NCI-H2107 treated with DMSO at 0.1 percent for 48 hours (cell line): ENCODE results near the gene NECTIN2.
A peak's percentile ranks its signal among the peaks of the same experiment; 100 is the strongest.
"Not testable (repeated sequence)": the region's sequence is repeated elsewhere in the genome, so short reads cannot be mapped to it uniquely, and the experiment has no call there.

Experiments
- DNase-seq: peaks from one replicate; lab custom pipeline; 2025; ENCODE audit not compliant: unreplicated experiment; lab: John Stamatoyannopoulos, UW

NECTIN2 gene

DNA sequence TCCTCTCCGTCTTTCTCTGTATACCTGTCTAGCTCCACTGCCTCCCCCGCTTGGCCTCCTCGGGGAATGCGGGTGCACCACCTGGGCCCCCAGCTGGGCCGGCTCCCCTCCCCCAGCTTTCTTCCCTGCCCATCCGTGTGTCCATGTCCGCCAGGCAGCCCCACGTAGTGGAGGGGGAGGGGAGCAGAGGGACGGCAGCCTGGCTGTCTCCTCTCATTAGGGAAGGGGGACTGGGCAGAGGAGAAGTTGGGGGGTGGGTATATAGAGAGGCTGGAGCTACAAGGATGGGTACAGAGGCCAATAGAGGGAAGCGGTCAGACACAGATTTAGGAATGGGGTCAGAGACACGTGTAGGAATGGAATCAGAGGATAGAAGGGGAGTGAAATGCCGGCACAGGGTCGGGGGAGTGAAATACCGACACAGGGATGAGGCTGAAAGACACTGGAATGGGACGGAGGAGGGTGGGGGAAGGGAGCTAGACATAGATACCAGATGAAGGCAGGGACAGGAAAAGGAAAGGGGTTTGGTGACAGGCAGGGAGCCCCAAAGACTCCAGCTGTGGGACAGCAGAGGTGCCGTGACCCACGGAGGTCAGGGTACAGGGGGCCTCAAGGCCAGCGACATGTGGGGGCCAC, 2.8 kb downstream of the NECTIN2 start:
- DNase-seq = no peak

DNA sequence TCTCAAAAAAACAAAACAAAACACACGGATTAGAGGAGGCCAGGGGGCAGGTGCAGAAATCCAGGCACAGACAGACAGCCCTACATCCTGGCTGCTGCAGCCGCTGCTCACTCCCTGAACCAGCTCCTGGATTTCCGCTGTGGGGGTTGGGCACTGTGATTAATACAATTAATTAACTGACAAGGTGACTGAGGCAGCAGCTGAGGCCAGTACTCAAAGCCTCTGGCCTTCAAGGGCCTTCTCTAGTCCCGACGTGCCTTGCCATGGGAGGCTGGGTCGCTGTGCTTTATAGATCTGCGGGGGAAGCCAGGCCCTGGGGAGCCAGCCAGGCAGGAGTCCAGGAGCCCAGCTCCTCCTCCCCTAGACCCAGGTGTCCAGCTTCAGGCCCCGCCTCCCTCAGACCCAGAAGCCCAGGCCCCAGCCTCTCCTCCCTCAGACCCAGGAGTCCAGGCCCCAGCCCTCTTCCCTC, 4.6 kb downstream of the NECTIN2 start:
- no peak for DNase-seq

DNA sequence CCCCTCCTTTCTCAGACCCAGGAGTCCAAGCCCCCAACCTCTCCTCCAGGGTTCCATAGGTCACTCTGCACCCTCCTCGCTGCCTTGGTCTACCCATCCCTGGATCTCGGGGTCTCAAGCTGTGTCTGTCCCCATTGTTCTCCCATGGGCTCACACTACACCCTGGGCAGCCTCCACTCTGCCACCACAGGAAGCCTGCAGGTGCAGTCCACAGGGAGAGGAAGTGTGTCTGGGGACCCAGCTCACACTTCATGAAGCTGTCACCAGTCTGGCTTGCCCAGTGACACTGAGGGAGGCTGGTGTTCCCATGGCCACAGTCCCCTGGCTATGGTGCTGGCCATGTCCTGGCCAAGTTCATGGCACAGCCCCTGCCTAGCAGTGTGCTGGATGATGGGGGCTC, 5.3 kb downstream of the NECTIN2 start:
- DNase-seq = no peak

DNA sequence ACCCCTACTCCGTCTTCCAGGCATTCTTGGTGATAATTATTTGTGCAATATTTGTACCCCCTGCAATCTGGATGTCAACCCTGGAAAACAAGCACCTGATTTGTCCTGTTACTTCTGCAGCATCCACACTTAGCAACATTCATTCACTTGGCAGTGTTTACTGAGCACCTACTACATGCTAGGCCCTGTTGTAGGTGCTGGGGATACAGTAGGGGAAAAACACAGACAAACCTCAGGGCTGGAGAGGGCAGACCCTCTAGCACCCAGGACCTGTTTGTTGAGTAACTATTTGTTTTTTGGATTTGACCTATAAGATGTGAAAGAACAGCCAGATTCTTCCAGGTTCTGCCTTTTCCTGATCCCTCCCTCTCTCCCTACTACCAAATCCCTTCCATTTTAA, 9.5 kb downstream of the NECTIN2 start:
- DNase-seq = no peak

DNA sequence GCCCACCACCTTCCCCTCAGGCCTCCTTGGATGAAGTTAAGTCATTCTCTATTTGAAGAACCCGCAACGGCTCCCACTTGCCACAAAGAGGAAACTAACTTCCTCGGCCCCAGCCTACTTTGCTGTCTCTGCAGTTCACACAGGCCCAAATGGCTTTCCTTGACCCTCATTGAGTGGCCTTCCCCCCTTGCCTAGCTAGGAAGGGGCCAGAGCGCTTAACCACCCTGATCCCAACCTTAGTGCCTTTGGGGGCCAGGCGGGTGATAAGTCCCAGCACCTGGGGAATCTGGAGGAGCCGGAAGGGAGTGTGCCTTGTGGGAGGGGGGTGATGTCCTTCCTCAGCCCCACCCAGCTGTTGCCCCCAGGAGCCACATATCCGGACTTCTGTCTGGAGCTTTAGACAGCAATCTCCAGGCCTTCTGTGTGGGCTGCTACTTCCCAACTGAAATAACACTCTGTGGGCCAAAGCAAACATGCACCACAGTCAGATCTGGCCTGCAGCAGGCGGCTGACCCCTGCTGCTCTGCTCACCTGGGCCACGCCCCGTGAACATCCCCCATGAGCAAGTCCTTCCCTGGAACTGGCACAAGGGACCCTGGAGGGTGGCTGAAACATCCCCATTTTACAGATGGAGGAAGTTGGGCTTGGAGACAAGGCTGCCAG, 10.5 kb downstream of the NECTIN2 start:
- DNase-seq = no peak

DNA sequence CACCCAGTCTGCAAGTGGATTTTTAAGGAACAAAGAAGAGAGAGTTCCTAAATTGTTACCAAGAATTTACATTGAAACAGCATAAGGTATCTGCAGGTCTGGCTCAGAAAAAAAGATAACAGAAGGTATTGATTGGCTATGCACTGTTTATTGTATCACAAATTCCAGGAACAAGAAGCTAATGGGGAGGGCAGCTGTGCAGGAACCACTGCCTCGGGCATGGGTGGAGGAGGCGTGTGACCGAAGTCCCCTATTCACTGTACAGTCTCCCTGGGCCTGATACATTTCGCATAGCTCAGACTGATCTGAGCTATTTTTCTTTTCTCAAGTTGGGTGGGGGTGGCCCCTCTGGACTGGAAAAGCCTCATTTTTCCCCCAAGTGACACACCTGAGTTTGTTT, 11.7 kb downstream of the NECTIN2 start:
- no peak for DNase-seq

DNA sequence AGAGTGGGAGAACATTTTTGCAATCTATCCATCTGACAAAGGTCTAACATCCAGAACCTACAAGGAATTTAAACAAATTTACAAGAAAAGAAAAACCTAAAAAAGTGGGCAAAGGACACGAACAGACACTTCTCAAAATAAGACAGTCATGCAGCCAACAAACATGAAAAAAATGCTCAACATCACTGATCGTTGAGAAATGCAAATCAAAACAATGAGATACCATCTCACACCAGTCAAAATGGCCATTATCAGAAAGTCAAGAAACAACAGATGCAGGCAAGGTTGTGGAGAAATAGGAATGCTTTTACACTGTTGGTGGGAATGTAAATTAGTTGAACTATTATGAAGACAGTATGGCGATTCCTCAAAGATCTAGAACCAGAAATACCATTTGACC, 15.5 kb downstream of the NECTIN2 start:
- not testable (repeated sequence) for DNase-seq

DNA sequence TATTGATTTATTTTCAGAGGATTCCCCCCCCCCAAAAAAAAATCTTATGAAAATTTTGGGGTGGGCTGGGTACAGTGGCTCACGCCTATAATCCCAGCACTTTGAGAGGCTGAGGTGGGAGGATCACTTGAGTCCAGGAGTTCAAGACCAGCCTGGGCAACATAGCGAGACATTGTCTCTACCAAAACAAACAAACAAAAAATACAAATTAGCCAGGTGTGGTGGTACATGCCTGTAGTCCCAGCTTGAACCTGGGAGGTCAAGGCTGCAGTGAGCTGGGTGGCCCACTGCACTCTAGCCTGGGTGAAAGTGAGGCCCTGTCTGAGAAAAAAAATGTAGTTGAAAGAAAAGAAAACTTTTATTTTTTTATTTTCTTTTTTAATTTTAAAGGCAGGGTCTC, 17.9 kb downstream of the NECTIN2 start:
- DNase-seq = no peak

DNA sequence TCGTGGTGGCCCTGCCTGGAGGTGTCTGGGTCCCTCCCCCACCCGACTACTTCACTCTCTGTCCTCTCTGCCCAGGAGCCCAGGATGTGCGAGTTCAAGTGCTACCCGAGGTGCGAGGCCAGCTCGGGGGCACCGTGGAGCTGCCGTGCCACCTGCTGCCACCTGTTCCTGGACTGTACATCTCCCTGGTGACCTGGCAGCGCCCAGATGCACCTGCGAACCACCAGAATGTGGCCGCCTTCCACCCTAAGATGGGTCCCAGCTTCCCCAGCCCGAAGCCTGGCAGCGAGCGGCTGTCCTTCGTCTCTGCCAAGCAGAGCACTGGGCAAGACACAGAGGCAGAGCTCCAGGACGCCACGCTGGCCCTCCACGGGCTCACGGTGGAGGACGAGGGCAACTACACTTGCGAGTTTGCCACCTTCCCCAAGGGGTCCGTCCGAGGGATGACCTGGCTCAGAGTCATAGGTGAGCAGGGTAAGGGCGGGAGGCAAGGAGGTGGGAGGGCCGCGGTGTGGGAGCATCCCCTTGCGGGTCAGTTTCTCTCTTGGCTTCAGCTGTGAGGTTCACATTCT, 19.2 kb downstream of the NECTIN2 start:
- DNase-seq = no peak

DNA sequence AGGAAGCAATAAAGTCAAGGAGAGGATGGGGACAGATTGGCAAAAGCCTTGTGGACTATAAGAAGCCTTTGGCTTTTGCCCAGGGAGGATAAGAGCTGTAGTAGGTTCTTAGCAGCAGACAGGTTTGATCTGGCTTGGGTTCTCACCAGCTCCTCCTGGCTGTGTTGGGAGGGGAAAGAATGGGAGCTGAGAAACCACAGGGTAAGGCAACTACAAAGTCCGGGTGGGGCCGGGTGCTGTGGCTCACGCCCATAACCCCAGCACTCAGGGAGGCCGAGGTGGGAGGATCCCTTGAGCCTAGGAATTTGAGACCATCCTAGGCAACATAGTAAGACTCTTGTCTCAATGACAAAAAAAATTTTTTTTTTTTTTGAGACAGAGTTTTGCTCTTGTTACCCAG, 20.6 kb downstream of the NECTIN2 start:
- no peak for DNase-seq

DNA sequence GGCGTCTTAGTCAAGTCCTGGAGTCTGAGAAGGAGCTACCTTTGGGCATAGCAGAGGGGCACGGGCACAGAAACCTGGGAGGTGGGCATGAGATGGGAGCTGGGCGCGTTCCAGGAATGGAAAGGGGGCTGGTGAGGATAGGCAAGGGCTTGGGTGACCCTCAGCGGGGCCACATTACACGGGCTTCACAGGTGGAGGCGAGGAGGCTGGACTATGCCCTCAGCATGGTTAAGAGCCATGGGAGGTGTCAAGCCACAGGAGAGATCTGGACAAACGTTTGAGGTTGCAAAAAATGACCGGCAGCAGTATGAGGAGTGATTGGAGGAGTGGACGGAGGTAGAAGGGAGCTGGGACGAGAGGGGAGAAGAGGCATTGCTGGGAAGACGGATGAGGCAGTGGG, 21.5 kb downstream of the NECTIN2 start:
- DNase-seq = no peak

DNA sequence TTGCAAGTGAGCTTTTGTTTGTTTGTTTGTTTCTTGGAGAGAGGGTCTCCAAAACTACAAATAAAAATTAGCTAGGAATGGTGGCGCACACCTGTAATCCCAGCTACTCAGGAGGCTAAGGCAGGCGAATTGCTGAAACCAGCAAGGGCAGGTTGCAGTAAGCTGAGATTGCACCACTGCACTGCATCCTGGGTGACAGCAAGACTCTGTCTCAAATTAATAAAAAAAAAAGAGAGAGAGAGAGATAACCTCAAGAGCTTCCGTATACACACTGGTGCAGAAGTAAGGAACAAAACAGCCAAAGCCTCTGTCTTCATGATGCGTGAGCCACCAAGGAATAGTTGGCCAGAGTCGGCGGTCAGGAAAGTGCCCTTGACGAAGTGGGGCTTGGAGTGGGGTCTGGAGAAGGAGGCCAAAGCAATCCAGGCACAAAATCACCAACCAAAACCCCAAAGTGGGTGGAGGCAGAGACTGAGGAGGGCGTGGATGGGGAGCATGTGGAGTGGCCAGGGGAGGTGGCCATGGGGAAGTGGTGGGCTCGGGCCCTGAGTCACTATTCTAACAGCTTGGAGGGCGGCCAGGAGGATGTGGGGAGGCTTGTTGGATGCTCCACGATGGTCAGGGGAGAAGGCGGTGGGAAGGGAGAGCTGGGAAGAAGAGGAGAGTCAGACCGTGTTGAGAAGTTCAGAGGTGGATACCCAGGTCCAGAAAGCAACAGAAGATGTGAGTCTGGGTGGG, 23.8 kb downstream of the NECTIN2 start:
- DNase-seq = no peak

DNA sequence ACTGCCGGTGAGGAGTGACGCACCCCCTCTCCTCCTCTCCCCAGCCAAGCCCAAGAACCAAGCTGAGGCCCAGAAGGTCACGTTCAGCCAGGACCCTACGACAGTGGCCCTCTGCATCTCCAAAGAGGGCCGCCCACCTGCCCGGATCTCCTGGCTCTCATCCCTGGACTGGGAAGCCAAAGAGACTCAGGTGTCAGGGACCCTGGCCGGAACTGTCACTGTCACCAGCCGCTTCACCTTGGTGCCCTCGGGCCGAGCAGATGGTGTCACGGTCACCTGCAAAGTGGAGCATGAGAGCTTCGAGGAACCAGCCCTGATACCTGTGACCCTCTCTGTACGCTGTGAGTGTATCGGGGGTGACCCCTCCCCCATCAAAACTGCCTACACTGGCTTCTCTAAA, 25.7 kb downstream of the NECTIN2 start:
- DNase-seq = no peak

DNA sequence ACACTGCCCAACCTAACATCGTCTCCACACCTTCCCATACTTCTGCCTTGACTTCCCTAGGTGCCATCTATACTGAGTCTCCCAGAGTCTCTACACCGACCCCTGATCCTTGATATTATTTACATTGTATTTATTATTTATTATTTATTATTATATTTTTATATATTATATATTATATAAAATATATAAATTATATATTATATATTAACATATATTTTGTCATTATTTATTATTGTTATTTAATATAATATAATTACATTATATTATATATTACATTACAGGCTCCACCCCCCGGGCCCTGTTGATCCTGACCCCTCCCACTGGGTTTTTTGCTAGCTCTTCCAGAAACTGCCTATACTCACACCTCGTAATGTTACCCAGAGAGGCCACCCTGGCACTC, 26.6 kb downstream of the NECTIN2 start:
- no peak for DNase-seq

DNA sequence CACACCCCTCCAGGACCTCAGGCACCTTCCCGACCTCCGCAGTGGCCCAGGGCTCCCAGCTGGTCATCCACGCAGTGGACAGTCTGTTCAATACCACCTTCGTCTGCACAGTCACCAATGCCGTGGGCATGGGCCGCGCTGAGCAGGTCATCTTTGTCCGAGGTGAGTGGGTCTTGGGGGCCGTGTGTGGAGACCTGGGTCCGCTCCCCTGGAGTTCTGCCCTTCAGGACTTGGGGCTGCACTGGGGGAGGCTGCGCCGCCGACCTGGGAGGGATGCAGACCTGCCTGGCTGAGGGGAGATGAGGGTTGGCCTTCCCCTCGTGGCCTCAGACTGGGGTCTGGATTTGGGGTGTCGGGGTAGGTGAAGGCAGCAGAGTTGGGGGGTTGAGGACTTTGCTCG, 28.2 kb downstream of the NECTIN2 start:
- no peak for DNase-seq

DNA sequence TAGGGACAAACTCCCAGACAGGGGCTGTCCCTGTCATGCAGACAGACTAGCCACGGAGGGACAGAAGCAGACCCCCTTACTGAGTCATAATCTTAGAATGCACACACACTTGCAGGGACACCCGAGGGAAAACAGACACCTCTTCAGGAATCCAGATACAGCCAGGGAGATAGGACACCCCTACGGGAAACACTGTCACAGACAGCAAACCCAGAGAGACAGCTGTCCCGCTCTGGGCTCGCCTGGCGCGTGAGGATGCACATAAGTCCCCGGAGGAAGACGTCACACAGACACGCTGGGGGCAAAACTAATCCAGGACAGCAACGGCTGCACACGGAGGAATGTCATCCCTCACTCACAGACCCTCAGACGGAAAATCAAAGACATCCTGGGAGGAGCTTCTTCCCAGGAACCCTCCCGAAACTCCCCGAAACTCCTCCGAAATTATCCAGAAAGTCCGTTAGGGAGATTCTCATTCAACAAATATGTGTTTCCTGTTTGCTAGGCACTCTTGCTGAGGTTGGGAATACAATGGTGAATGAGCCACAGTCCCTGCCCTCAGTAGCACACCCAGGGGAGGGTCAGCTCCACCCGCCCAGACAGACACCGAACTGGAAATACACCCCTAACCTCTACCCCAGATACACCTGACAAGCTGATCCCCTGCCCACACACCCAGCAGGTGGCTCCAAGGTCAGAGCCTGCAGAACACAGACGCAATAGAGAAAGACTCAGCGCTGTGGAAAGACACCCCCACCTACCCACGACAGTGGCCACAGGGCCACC, 29.8 kb downstream of the NECTIN2 start:
- DNase-seq = no peak

DNA sequence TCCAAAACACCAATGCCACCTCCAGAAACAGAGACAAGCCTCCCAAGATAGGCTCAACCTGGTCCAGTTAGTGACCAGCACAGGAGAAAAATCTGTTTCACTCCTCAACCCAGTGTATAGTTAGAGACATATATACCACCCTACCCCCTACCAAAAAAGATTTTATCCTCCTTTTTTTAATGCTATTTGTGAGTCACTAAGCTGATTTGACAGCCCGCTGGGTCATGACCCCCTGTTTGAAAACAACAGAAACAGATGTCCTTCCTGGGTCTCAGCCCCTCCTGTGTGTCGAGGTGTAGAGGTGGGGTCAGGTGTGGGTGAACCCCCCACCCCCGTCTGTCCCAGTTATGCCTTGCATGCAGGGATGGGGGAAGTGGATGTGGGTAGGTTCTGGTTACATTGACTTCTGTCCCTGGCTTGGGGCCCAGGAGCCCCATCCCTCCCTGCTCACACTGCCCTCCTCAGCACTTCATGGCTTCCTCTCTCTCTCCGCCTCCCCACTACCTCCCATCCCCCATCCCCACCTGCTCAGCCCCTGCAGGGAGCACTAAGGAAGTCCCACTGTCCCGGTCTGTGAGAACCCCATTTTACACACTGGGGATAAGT, 30.9 kb downstream of the NECTIN2 start:
- peak; percentile 65 for DNase-seq

DNA sequence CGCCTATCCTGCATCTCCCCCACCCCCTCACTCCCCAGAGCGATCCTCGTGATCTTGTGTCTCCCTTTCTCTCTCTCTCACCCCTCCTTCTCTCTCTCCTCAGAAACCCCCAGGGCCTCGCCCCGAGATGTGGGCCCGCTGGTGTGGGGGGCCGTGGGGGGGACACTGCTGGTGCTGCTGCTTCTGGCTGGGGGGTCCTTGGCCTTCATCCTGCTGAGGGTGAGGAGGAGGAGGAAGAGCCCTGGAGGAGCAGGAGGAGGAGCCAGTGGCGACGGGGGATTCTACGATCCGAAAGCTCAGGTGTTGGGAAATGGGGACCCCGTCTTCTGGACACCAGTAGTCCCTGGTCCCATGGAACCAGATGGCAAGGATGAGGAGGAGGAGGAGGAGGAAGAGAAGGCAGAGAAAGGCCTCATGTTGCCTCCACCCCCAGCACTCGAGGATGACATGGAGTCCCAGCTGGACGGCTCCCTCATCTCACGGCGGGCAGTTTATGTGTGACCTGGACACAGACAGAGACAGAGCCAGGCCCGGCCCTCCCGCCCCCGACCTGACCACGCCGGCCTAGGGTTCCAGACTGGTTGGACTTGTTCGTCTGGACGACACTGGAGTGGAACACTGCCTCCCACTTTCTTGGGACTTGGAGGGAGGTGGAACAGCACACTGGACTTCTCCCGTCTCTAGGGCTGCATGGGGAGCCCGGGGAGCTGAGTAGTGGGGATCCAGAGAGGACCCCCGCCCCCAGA, 32.2 kb downstream of the NECTIN2 start:
- no peak for DNase-seq

DNA sequence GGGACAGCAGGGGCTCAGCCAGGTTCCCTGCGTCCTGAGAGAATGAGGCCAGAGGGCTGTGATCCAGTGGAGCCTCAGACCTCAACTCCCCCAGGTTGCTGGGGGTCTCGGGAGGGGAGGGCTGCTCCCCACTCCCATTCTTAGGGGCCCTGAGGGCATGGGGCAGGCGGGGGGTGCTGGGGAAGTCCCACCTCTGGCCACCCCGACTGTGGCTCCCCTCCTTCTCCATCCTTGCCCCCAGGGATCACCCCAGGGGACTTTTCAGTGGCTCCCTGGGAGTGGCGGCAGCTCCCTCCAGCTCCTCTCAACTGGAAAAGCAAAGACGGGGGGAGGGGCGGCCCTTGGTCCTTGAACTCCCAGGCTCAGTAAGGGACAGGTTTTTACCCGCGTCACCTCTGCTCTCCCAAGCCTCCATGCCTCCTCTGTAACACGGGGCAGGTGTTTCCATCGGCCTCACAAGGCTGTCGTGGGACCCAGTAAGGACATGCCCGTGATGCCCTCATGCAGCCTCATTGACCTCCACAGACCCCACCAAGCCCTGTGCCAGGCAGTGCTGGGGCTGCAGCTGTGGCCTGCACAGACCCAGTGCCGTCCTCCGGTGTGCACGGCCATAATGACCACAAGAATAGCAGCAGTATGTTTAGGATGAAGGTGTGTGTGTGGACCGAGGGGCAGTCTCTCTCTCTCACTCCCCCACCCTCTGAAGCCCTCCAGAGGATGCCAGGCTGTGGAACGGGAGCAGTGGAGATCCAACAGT, 33.4 kb downstream of the NECTIN2 start:
- no peak for DNase-seq
